CD14-positive monocyte (primary cell): Measurements from ENCODE around the gene MAGI3. TPM values are rescaled to one million over a fixed set of nuclear protein-coding genes. Genes with fewer than 3 reads are reported as not detected.
A peak's percentile ranks its signal among the peaks of the same experiment; 100 is the strongest.

Experiments used
- DNase-seq, 3 donors: peaks; one replicate each; pipeline ENCODE4 v3.0.0-alpha.2; 2011 to 2022
- H2AFZ ChIP-seq: 2 replicates; pipeline ENCODE4 v1.6.0; 2012; ENCODE audit warnings: mild to moderate bottlenecking, low read depth, low read length, inconsistent platforms; ENCODE audit not compliant: insufficient read depth, poor library complexity, severe bottlenecking
- H3K27ac ChIP-seq, 2 donors: 1 replicate in 1 of 2; 2 replicates in 1 of 2; pipeline ENCODE4 v1.5.1; 2012 to 2013; ENCODE audit warnings: low read length in 2 of 2, control low read depth in 1 of 2, inconsistent platforms in 1 of 2, low read depth in 1 of 2, mild to moderate bottlenecking in 1 of 2
- H3K27me3 ChIP-seq, 2 donors: one replicate each; pipeline versions ENCODE4 v1.6.0 to v1.6.1; 2011 to 2013; ENCODE audit warnings: low read length in 2 of 2; ENCODE audit not compliant: control insufficient read depth in 2 of 2, insufficient read depth in 2 of 2
- H3K36me3 ChIP-seq, 2 donors: replicated peaks in 1 of 2; 1 replicate in 1 of 2; 2 replicates in 1 of 2; pipeline versions ENCODE4 v1.5.1 to v1.6.1; 2012 to 2013; ENCODE audit warnings: low read length in 2 of 2, control low read depth in 1 of 2, inconsistent platforms in 1 of 2, mild to moderate bottlenecking in 1 of 2; ENCODE audit not compliant: insufficient read depth in 2 of 2, control insufficient read depth in 1 of 2
- H3K4me1 ChIP-seq, 2 donors: 1 replicate in 1 of 2; 2 replicates in 1 of 2; pipeline versions ENCODE4 v1.5.1 to v1.6.1; 2012 to 2013; ENCODE audit warnings: low read length in 2 of 2, control low read depth in 1 of 2, inconsistent platforms in 1 of 2, mild to moderate bottlenecking in 1 of 2, moderate library complexity in 1 of 2; ENCODE audit not compliant: insufficient read depth in 2 of 2, control insufficient read depth in 1 of 2
- H3K4me2 ChIP-seq: replicated peaks from 2 replicates; pipeline ENCODE3; 2012; ENCODE audit warnings: low read length, moderate library complexity, mild to moderate bottlenecking; ENCODE audit not compliant: poor library complexity, severe bottlenecking; ENCODE audit errors: extremely low read depth
- H3K4me3 ChIP-seq, 3 experiments: fragments of 200-600 bp in 1 of 3; sonication (generic) in 1 of 3; replicated peaks in 1 of 3; 1 replicate in 2 of 3; 2 replicates in 1 of 3; pipeline ENCODE4 v1.5.1; 2011 to 2013; ENCODE audit warnings: low read length in 3 of 3, mild to moderate bottlenecking in 3 of 3, control low read depth in 2 of 3, low read depth in 2 of 3, inconsistent platforms in 1 of 3, moderate library complexity in 1 of 3
- H3K79me2 ChIP-seq: 2 replicates; pipeline ENCODE4 v1.6.0; 2012; ENCODE audit warnings: mild to moderate bottlenecking, control low read depth, inconsistent platforms, low read length, moderate library complexity; ENCODE audit not compliant: insufficient read depth
- H3K9ac ChIP-seq: 2 replicates; pipeline ENCODE4 v1.6.0; 2017; ENCODE audit warnings: low read length, mild to moderate bottlenecking; ENCODE audit not compliant: insufficient read depth, poor library complexity, severe bottlenecking
- H3K9me3 ChIP-seq, 2 donors: replicated peaks in 1 of 2; 1 replicate in 1 of 2; 2 replicates in 1 of 2; pipeline versions ENCODE4 v1.5.1 to v1.6.1; 2012 to 2013; ENCODE audit warnings: low read length in 2 of 2, control low read depth in 1 of 2; ENCODE audit not compliant: control insufficient read depth in 1 of 2, insufficient read depth in 1 of 2
- H4K20me1 ChIP-seq: 2 replicates; pipeline ENCODE4 v1.6.0; 2012; ENCODE audit warnings: mild to moderate bottlenecking, low read length, control low read depth, moderate library complexity; ENCODE audit not compliant: insufficient read depth
- H3K27ac Mint-ChIP-seq, 7 donors: one replicate each; pipeline ENCODE4 v1.8.0; 2020; ENCODE audit warnings: mild to moderate bottlenecking in 7 of 7, mixed read lengths in 7 of 7, moderate library complexity in 6 of 7, inconsistent platforms in 2 of 7
- H3K27me3 Mint-ChIP-seq, 3 donors: one replicate each; pipeline ENCODE4 v1.8.0; 2021 to 2022; ENCODE audit warnings: low read depth in 3 of 3, mild to moderate bottlenecking in 3 of 3, mixed read lengths in 3 of 3, moderate library complexity in 3 of 3, inconsistent platforms in 1 of 3
- H3K36me3 Mint-ChIP-seq, 2 donors: one replicate each; pipeline ENCODE4 v1.8.0; 2020; ENCODE audit warnings: mixed read lengths in 2 of 2, inconsistent platforms in 1 of 2, mild to moderate bottlenecking in 1 of 2
- H3K4me1 Mint-ChIP-seq: one replicate; pipeline ENCODE4 v1.8.0; 2020; ENCODE audit warnings: mild to moderate bottlenecking, mixed read lengths
- H3K4me3 Mint-ChIP-seq, 2 donors: one replicate each; pipeline ENCODE4 v1.8.0; 2020; ENCODE audit warnings: mild to moderate bottlenecking in 2 of 2, mixed read lengths in 2 of 2, moderate library complexity in 1 of 2
- H3K9me3 Mint-ChIP-seq, 7 donors: one replicate each; pipeline ENCODE4 v1.8.0; 2020 to 2022; ENCODE audit warnings: mixed read lengths in 7 of 7, mild to moderate bottlenecking in 6 of 7, moderate library complexity in 6 of 7, inconsistent platforms in 2 of 7
- CTCF ChIP-seq: fragments of 200-600 bp; IDR thresholded peaks from one replicate; pipeline ENCODE4 v1.8.0; 2022; ENCODE audit warnings: antibody characterized with exemption, mild to moderate bottlenecking
- WGBS: methylation state at CpG from one replicate; pipeline ENCODE4 v1.1.5; 2013; ENCODE audit warnings: missing lambda C conversion rate; ENCODE audit not compliant: insufficient coverage; 5-methylcytosine and 5-hydroxymethylcytosine counted together
- intact Hi-C, 2 donors: fragments of 100-400 bp; cut with micrococcal nuclease; formaldehyde crosslinking; loops; one replicate each; pipeline versions ENCODE4 v1.15.0 to v1.15.1; 2023
- polyA plus RNA-seq, 3 donors: library from polyadenylated mRNA; depleted of rRNA in 1 of 3; unstranded in 2 of 3; stranded (reverse) in 1 of 3; fragments of 300-500 nt in 2 of 3; fragments of >200 nt in 1 of 3; fragmentation: Illumina TruSeq in 2 of 3; gene quantifications; 1 replicate in 2 of 3; 2 replicates in 1 of 3; pipeline ENCODE4 v1.2.3, GENCODE V29; 2012 to 2021

The MAGI3 gene
- polyA plus RNA-seq, 3 donors = 0.36 to 0.58 (median 0.43) TPM

- Histone ChIP-seq H3K79me2 (no peaks in the 10 kb centered on the region), H3K27ac (no peak overlapping the region), H3K36me3 (peaks cover 17 to 55% of the 10 kb centered on the region in 2 donors), H3K4me1 (peaks cover 6 to 10% of the 10 kb centered on the region in 2 donors), H4K20me1 (no peaks in the 10 kb centered on the region), H3K9me3 (peaks cover 0 to 17% of the 10 kb centered on the region in 2 donors), H3K4me3 (no peak overlapping the region), H2AFZ (no peak overlapping the region), H3K9ac (no peak overlapping the region), H3K27me3 (no peaks in the 10 kb centered on the region), H3K4me2 (no peak overlapping the region)
- intact Hi-C loops = no loop called here
- Mint-ChIP-seq H3K27ac (no peak overlapping the region), H3K4me3 (no peak overlapping the region), H3K4me1 (peaks cover 9% of the 10 kb centered on the region), H3K36me3 (peaks cover 28 to 53% of the 10 kb centered on the region in 2 donors), H3K9me3 (peaks cover 6 to 19% (median 13%) of the 10 kb centered on the region in 7 donors), H3K27me3 (peaks cover 0 to 1% (median 0%) of the 10 kb centered on the region in 3 donors)
- no peak for TF ChIP-seq CTCF
- no peak for DNase-seq
Measured at GRCh38 chr1:113694910-113695309, 304.6 kb downstream of the MAGI3 start.

GRCh38 chr1:113701429-113701828 is 311.1 kb downstream of the MAGI3 start:
- Mint-ChIP-seq H3K36me3 (peaks cover 46% of the 10 kb centered on the region in 2 donors), H3K9me3 (no peaks in the 10 kb centered on the region), H3K4me1 (peaks cover 13% of the 10 kb centered on the region), H3K27me3 (no peaks in the 10 kb centered on the region), H3K4me3 (no peak overlapping the region), H3K27ac (no peak overlapping the region)
- Histone ChIP-seq H2AFZ (no peak overlapping the region), H3K9ac (no peak overlapping the region), H3K9me3 (no peaks in the 10 kb centered on the region), H3K27ac (no peak overlapping the region), H4K20me1 (no peaks in the 10 kb centered on the region), H3K4me1 (peaks cover 4 to 5% of the 10 kb centered on the region in 2 donors), H3K27me3 (no peaks in the 10 kb centered on the region), H3K4me3 (no peak overlapping the region), H3K36me3 (peaks cover 25 to 53% of the 10 kb centered on the region in 2 donors), H3K4me2 (no peak overlapping the region), H3K79me2 (no peaks in the 10 kb centered on the region)
- intact Hi-C loops = no loop called here
- 12% methylated on average over 2 of the region's 3 CpGs for WGBS
- TF ChIP-seq CTCF = no peak
- DNase-seq = peak; percentile 20 to 44 (median 29)
